HG03175 (cell line): ENCODE measurements around the gene DVL1.

Experiments
- ATAC-seq: cut with Tn5 transposase; IDR thresholded peaks from one replicate; pipeline ENCODE4 v1.9.1; 2021; ENCODE audit warnings: mild to moderate bottlenecking, moderate library complexity; ENCODE audit not compliant: unreplicated experiment

DVL1 gene

DNA sequence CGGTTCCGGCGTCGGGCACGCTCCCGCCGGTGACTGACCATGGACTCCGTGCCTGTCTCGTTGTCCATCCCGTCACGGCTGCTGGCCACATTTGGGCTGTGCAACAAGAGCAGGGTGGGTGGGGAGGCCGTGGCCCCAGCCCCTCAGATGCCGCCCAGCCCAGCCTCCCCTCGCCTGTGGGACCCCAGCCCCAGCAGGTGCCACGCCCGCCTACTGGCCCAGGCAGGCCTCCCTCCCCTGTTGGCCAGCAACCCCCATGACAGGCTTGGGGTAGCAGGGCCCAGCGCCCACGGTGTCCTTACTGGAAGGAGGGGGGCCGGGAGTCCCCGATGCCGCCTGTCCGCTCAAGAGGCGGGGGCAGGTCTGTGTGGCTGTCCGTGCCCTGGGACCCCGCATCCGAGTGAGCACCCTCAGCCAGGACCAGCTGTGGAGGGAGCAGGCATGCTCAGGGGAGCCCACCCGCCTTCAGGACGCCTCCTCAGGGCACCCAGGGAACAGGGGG lies 7.1 kb downstream of the DVL1 start:
- ATAC-seq = no peak

DNA sequence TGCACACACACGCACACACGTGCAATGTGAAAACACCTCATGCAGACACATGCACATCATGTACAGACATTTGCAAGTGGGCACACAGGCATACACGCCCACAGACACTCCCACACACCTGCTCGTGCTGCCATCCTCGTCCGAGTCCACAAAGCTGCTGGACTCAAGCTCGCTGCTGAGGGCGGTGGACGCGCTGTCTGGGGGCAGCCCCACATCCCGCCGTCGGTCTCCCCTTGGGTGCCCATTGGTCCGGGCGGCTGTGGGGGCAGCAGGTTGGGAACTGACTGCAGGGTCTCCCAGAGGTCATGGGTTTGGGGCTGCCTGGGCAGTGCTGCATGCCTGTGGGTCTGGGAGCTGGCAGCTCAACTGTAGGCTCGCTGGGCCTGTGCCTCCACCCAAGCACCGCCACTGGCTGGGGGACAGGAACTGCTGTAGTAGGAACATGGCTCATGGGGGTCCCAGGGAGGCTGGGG lies 7.6 kb downstream of the DVL1 start:
- ATAC-seq = no peak

DNA sequence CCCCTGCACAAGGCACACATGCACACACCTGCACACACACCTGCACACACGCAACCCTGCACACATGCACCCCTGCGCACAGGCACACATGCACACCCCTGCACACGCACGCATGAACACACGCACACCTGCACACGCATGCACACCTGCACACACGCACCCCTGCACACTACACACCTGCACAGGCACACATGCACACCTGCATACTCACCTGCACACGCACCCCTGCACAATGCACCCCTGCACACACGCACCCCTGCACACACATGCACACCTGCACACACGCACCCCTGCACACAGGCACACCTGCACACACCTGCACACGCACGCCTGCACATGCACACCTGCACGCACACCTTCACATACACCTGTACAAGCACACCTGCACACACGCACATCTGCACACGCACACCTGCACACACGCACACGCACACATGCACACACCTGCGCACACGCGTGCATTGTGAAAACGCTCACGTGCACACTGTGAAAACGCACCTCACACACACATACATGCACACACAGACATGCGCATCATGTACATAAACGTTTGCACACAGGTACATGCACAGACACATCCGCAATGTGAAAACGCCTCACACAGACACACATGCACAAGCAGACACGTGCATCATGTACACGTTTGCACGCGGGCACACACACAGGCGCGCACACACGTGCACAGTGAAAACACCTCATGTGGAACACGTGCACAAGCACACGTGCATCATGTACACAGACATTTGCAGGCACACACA lies 8.2 kb downstream of the DVL1 start:
- ATAC-seq = no peak

DNA sequence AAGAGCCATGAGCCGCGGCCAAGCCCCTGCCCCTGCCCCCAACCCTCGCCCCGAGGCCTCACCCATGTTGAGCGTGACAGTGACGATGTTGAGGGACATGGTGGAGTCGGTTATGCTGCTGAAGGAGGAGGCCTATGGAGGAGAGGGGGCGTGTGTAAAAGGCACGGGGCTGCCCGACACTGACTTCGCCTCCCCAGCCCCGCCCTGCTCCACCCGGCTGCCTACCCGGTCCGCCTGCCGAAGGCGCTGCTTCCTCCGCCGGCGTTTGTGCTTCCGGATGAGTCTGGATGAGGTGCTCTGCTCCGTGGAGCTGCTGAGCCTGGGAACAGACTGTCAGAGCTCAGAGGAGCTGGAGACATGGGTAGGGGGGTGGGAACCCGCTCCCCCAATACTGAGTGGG lies 9.0 kb downstream of the DVL1 start:
- no peak for ATAC-seq

DNA sequence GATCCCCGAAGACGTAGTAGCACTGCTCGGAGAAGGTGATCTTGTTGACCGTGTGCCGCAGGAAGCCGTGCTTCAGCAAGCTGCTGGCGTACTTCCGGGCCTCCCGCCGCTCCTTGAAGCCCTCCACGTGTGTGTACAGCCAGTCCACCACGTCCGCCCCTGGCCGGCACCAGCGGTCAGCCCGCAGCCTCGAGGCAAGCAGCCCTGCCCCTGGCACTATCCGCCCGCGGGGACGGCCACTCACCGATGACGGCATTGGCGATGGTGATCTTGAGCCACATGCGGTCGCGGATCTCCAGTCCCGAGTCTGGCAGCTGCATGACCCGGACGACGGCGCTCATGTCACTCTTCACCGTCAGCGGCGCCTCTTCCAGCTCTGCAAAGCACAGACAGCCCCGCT lies 10.9 kb downstream of the DVL1 start:
- no peak for ATAC-seq

DNA sequence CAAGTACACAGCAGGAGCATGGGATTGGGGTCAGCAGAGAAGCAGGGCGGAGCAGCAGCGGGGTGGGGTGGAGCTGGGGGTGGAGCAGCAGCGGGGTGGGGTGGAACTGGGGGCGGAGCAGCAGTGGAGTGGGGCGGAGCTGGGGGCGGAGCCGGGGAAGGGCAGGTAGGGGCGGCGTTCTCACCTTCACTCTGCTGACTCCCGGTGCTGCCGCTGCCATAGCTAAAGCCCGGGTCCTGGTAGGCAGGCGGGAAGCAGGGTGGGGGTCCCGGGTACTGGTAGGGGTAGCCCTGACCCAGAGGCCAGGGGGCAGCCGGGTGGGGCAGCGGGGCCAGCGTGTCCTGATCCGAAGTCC lies 11.4 kb downstream of the DVL1 start:
- ATAC-seq = no peak

DNA sequence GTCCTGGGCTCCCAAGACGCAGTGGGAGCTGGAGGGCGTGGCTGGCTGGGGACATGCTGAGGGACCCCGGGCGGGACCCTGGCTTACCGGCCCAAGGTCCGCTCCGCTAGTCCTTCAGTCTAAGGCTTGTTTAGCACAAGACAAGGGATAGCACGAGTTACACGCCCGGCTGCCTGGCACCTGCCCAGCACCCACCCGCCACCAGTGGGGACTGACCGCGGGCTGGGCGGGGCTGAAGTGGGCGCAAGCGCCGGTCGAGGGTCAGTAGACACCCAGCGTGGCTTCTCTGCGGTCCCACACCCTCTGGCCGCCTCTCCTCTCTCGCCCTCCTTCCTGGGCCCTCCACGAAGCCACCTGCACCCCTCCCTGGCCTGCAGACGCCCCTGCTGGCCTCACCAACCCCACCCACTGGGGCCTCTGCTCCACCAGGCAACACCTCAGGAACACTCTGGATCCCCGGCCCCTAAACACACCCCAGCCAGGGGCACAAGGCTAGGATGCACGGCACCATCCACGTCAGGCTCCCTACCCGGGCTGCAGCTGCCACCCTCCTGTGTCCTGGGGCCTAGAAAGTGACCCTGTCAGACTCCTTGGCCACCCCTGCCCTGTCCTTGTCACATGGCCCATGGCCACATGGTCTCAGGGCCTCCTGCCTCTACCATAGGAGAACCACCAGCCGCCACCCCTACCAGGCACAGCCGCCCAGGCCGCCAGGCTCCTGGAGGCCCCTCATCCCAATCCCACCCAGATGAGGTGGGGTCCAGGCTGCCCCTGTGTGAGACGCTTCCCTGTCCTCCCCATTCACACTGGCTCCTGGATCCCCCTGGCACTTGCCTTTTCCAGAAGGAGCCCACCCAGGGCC lies 12.1 kb downstream of the DVL1 start:
- ATAC-seq = no peak

DNA sequence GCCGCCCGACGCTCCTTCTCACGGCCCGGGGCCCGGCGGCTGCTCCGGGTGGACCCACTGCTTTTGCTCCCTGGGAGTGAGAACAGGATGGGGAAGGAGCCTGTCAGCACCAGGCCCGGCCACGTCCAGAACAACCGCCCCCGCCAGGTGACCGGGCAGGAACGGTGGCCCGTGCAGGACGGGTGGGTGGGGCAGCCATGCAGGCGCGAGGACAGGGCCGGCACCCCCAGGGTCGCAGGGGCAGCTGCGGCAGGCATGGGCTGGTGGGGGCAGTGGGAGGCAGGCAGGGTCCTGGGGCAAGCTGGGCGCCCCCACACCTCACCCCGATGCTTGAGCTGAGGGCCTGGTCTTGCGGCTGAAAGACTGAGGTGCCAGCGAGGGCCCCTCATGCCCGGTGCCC lies 12.8 kb downstream of the DVL1 start:
- ATAC-seq = no peak

DNA sequence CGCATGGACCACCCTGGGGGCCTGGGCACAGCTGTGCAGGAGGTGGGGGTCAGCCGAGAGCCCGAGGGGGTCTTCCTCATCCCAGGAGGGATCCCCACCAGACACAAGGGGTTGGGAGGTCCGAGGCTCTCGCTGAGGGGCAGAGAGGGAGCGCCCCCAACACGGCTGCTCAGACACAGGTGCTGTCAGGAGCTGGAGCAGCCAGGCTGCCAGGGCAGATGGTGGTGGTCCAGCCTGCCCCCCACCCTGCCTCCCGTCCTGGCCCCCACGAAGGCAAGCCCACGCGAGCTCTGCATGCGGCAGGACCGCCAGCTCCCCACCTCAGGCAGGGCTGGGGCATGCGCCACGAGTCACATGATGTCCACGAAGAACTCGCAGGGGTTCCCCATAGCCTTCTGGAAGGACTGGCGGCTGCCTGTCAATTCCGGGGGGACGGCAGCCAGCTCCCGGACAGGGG lies 13.4 kb downstream of the DVL1 start:
- no peak for ATAC-seq

DNA sequence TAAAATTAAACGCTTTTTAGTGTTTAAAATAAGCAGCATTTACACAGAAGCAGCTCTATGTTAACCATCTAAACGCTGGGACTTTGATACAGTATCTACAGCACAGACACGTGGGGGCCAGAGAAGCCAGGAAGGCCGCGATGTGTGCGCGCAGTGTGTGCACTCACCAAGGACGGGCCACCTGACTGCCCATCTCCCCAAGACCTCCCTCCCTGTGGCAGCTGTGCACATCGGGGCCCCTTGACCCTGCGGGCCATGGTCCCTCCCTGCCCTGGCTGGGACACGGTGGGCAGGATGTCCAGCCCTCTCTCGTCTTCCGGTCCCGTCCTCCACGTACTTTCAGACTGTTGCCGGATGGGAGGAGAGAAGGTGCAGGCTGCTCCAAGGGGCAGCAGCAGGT lies 13.9 kb downstream of the DVL1 start:
- no peak for ATAC-seq

DNA sequence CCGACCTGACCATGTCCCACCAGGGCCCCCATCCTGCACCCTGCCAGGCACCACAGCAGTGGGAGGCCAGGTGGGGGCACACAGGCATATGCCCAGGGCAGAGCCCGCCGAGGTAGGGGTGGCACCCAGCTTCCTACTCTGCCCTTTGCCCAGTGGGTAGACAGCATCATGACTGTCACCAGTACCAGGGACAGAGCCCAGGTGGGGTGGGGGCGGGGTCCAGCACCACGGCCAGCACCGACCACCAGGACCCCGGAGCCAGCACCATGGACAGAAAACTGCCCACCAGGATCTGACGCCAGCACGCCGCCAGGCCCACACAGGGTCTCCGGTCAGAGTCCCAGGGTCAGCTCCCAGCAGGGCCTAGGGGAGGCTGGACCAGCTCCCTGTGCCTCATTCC lies 14.4 kb downstream of the DVL1 start:
- no peak for ATAC-seq

DNA sequence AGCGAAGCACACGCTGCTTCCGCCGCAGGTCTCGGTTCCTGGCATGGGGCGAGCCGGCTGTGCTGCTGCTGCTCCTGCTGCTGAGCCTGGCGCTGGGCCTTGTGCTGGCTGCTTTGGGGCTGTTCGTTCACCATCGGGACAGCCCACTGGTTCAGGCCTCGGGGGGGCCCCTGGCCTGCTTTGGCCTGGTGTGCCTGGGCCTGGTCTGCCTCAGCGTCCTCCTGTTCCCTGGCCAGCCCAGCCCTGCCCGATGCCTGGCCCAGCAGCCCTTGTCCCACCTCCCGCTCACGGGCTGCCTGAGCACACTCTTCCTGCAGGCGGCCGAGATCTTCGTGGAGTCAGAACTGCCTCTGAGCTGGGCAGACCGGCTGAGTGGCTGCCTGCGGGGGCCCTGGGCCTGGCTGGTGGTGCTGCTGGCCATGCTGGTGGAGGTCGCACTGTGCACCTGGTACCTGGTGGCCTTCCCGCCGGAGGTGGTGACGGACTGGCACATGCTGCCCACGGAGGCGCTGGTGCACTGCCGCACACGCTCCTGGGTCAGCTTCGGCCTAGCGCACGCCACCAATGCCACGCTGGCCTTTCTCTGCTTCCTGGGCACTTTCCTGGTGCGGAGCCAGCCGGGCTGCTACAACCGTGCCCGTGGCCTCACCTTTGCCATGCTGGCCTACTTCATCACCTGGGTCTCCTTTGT lies 15.5 kb downstream of the DVL1 start:
- no peak for ATAC-seq

DNA sequence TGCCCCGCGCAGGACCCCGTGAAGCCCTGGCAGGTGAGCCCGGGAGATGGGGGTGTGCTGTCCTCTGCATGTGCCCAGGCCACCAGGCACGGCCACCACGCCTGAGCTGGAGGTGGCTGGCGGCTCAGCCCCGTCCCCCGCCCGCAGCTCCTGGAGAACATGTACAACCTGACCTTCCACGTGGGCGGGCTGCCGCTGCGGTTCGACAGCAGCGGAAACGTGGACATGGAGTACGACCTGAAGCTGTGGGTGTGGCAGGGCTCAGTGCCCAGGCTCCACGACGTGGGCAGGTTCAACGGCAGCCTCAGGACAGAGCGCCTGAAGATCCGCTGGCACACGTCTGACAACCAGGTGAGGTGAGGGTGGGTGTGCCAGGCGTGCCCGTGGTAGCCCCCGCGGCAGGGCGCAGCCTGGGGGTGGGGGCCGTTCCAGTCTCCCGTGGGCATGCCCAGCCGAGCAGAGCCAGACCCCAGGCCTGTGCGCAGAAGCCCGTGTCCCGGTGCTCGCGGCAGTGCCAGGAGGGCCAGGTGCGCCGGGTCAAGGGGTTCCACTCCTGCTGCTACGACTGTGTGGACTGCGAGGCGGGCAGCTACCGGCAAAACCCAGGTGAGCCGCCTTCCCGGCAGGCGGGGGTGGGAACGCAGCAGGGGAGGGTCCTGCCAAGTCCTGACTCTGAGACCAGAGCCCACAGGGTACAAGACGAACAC lies 16.3 kb downstream of the DVL1 start:
- no peak for ATAC-seq

DNA sequence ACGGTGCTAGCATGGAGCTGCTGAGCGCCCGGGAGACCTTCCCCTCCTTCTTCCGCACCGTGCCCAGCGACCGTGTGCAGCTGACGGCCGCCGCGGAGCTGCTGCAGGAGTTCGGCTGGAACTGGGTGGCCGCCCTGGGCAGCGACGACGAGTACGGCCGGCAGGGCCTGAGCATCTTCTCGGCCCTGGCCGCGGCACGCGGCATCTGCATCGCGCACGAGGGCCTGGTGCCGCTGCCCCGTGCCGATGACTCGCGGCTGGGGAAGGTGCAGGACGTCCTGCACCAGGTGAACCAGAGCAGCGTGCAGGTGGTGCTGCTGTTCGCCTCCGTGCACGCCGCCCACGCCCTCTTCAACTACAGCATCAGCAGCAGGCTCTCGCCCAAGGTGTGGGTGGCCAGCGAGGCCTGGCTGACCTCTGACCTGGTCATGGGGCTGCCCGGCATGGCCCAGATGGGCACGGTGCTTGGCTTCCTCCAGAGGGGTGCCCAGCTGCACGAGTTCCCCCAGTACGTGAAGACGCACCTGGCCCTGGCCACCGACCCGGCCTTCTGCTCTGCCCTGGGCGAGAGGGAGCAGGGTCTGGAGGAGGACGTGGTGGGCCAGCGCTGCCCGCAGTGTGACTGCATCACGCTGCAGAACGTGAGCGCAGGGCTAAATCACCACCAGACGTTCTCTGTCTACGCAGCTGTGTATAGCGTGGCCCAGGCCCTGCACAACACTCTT lies 17.0 kb downstream of the DVL1 start:
- ATAC-seq = no peak

DNA sequence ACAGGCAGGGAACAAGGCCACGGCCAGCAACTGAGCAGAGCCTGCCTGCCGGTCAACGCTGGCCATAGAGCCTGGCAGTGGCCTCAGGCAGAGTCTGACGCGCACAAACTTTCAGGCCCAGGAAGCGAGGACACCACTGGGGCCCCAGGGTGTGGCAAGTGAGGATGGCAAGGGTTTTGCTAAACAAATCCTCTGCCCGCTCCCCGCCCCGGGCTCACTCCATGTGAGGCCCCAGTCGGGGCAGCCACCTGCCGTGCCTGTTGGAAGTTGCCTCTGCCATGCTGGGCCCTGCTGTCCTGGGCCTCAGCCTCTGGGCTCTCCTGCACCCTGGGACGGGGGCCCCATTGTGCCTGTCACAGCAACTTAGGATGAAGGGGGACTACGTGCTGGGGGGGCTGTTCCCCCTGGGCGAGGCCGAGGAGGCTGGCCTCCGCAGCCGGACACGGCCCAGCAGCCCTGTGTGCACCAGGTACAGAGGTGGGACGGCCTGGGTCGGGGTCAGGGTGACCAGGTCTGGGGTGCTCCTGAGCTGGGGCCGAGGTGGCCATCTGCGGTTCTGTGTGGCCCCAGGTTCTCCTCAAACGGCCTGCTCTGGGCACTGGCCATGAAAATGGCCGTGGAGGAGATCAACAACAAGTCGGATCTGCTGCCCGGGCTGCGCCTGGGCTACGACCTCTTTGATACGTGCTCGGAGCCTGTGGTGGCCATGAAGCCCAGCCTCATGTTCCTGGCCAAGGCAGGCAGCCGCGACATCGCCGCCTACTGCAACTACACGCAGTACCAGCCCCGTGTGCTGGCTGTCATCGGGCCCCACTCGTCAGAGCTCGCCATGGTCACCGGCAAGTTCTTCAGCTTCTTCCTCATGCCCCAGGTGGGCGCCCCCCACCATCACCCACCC lies 17.9 kb downstream of the DVL1 start, which contains the start of gene TAS1R3:
Gene TAS1R3 (plus strand): TSS at position 213 of the 898 bp plus-strand sequence. CDS start 66 bp downstream, at position 279.
- ATAC-seq = no peak

DNA sequence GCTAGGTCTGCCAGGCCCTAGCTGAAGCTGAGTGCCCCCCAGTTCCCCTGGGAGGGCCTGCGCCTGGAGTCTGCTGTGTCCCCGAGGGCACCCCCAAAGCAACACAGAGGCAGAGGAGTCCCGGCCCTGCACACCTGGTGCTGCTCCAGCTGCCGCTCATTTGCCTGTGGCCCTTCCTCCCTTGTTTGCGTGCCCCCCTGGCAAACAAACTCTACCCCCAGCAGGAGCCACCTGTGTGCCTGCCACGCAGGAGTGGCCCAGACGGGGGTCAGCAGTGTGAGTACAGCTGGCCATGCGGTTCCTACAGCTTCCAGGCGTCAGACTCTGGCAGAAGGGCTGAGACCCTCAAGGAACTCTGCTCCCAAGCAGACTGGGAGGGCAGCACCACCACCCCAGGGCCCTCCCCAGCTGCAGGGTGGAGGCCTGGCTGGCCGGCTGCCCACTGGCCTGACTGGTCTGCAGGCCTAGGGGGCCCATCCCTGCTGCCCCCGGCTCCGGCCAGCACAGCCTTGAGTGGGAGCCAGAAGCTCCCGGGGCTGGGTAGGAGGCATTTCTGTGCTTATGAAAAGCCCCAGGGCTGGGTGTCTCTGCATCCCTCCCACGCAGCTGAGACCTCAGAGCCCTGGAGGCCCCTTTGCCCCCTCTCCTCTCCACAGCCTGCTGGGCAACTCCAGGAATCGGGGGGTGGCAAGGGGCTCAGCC lies 18.7 kb downstream of the DVL1 start:
- no peak for ATAC-seq

DNA sequence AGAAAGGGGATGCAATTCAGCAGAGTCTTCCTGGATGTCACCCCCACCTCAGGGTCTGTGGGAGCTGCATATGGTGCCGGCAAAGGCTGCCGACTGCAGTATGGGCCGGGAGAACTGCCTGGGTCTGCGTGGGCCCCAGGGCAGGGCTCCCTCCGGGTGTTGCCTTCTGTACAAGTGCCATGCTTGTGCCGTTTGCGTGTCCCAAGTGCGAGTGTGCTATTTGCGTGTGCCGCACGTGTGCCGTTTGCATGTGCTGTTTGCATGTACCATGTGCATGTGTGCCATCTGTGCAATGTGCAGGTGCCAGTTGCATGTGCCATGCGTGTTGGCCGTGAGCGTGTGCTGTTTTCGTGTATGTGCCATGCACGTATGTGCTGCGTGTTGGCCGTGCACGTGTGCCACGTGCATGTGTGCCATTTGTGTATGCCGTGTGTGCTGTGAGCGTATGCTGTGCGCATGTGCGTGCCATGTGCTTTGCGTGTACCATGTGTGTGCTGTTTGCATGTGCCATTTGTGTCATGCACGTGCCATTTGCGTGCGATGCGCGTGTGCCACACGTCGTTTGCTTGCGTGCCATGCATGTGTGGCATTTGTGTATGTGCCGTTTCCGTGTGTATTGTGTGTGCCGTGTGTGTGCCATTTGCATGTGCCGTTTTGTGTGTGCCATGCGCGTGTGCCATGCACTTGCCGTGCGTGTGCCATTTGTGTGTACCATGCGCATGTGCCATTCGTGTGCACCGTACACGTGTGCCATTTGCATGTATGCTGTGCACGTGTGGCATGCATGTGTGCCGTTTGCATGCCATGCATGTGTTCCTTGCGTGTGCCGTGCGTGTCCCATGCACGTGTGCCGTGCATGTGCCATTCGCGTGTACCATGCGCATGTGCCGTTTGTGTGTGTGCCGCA lies 19.7 kb downstream of the DVL1 start:
- ATAC-seq = no peak
